Measurements from ENCODE around the gene RFNG.

GRCh38 chr17:82094931-82095776 lies 43.5 kb upstream of the RFNG start:
- TF ChIP-seq, protein P1, sequence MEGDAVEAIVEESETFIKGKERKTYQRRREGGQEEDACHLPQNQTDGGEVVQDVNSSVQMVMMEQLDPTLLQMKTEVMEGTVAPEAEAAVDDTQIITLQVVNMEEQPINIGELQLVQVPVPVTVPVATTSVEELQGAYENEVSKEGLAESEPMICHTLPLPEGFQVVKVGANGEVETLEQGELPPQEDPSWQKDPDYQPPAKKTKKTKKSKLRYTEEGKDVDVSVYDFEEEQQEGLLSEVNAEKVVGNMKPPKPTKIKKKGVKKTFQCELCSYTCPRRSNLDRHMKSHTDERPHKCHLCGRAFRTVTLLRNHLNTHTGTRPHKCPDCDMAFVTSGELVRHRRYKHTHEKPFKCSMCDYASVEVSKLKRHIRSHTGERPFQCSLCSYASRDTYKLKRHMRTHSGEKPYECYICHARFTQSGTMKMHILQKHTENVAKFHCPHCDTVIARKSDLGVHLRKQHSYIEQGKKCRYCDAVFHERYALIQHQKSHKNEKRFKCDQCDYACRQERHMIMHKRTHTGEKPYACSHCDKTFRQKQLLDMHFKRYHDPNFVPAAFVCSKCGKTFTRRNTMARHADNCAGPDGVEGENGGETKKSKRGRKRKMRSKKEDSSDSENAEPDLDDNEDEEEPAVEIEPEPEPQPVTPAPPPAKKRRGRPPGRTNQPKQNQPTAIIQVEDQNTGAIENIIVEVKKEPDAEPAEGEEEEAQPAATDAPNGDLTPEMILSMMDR (IDR thresholded peaks at IDR 0.05), result no peak
- TF ChIP-seq POLR2A (IDR thresholded peaks at IDR 0.05), result no peak
- no peak for TF ChIP-seq EP300 (IDR thresholded peaks at IDR 0.05)
